ENCODE data around the gene GALNT2. TPM values are rescaled to one million over a fixed set of nuclear protein-coding genes. Genes with fewer than 3 reads are reported as not detected.

Gene GALNT2
- total RNA-seq, 1 donor from 2014 or later: 129 TPM

- no peaks in the 10 kb centered on the region for H3K36me3 ChIP-seq
- DNase-seq (ENCODE audit: low spot score in 2 of 2): no peak
- H3K27me3 ChIP-seq: no peaks in the 10 kb centered on the region
- no peak for TF ChIP-seq CTCF (IDR thresholded peaks at IDR 0.05)
- intact Hi-C loops (cut with DNase I): no loop called here
- H3K4me3 ChIP-seq: no peak overlapping the region
- no peak overlapping the region for H3K27ac ChIP-seq
- H3K4me1 ChIP-seq: no peaks in the 10 kb centered on the region
- H3K9me3 ChIP-seq: peaks cover 6 to 11% of the 10 kb centered on the region in 2 donors
These were observed 34.3 kb upstream of the GALNT2 start for GRCh38 chr1:230032516-230033281.

GRCh38 chr1:230037261-230037660, 29.8 kb upstream of the GALNT2 start:
- no peak for DNase-seq (ENCODE audit: low spot score in 2 of 2)
- Histone ChIP-seq H3K27ac (no peak overlapping the region), H3K36me3 (no peaks in the 10 kb centered on the region), H3K4me3 (no peak overlapping the region), H3K4me1 (no peaks in the 10 kb centered on the region), H3K9me3 (peaks cover 6 to 11% of the 10 kb centered on the region in 2 donors), H3K27me3 (no peaks in the 10 kb centered on the region)
- no peak for TF ChIP-seq CTCF (IDR thresholded peaks at IDR 0.05)
- intact Hi-C loops (cut with DNase I): no loop called here

- DNase-seq (ENCODE audit: low spot score in 2 of 2): no peak
- Histone ChIP-seq H3K27ac (no peak overlapping the region), H3K36me3 (no peaks in the 10 kb centered on the region), H3K27me3 (no peaks in the 10 kb centered on the region), H3K4me1 (no peaks in the 10 kb centered on the region), H3K9me3 (peaks cover 6 to 8% of the 10 kb centered on the region in 2 donors), H3K4me3 (no peak overlapping the region)
- intact Hi-C loops (cut with DNase I): no loop called here
- no peak for TF ChIP-seq CTCF (IDR thresholded peaks at IDR 0.05)
These were observed 26.6 kb upstream of the GALNT2 start for GRCh38 chr1:230040440-230040839.

GRCh38 chr1:230043081-230043480, 24.0 kb upstream of the GALNT2 start:
- Histone ChIP-seq H3K4me1 (no peaks in the 10 kb centered on the region), H3K27ac (no peak overlapping the region), H3K27me3 (no peaks in the 10 kb centered on the region), H3K4me3 (no peak overlapping the region), H3K9me3 (no peaks in the 10 kb centered on the region), H3K36me3 (no peaks in the 10 kb centered on the region)
- intact Hi-C loops (cut with DNase I): no loop called here
- TF ChIP-seq CTCF (IDR thresholded peaks at IDR 0.05): no peak
- DNase-seq (ENCODE audit: low spot score in 2 of 2): no peak

GRCh38 chr1:230044729-230045128, 22.3 kb upstream of the GALNT2 start:
- no peak overlapping the region for H3K4me3 ChIP-seq
- H3K9me3 ChIP-seq: no peaks in the 10 kb centered on the region
- no peaks in the 10 kb centered on the region for H3K4me1 ChIP-seq
- no peak overlapping the region for H3K27ac ChIP-seq
- no peak for DNase-seq (ENCODE audit: low spot score in 2 of 2)
- no peaks in the 10 kb centered on the region for H3K27me3 ChIP-seq
- H3K36me3 ChIP-seq: no peaks in the 10 kb centered on the region
- intact Hi-C loops (cut with DNase I): no loop called here
- no peak for TF ChIP-seq CTCF (IDR thresholded peaks at IDR 0.05)
